CD4-positive, alpha-beta T cell treated with Interleukin-15 for 4 hours (primary cell): ENCODE measurements around the gene CYFIP1.
A peak's percentile ranks its signal among the peaks of the same experiment; 100 is the strongest.

Experiments used
- DNase-seq: peaks from one replicate; pipeline ENCODE4 v3.0.0-alpha.2; 2020; ENCODE audit warnings: low spot score

The CYFIP1 gene

GRCh38 chr15:22890296-22890695, 89.9 kb downstream of the CYFIP1 start:
- DNase-seq: no peak

GRCh38 chr15:22889146-22889818, 90.9 kb downstream of the CYFIP1 start:
- no peak for DNase-seq

GRCh38 chr15:22888120-22888859, 91.9 kb downstream of the CYFIP1 start:
- DNase-seq: no peak

GRCh38 chr15:22887157-22887951, 92.8 kb downstream of the CYFIP1 start:
- no peak for DNase-seq

GRCh38 chr15:22885120-22885519, 95.0 kb downstream of the CYFIP1 start:
- DNase-seq: no peak

- peak; percentile 5 for DNase-seq
Measured at GRCh38 chr15:22884344-22884743, 95.8 kb downstream of the CYFIP1 start.

GRCh38 chr15:22883196-22883595, 97.0 kb downstream of the CYFIP1 start:
- DNase-seq: no peak

- no peak for DNase-seq
Measured at GRCh38 chr15:22881739-22882440, 98.3 kb downstream of the CYFIP1 start.

- DNase-seq: no peak
Measured at GRCh38 chr15:22880981-22881738, 99.0 kb downstream of the CYFIP1 start.

GRCh38 chr15:22880068-22880980, 99.8 kb downstream of the CYFIP1 start:
- DNase-seq: no peak

GRCh38 chr15:22878103-22878502, 102.1 kb downstream of the CYFIP1 start:
- no peak for DNase-seq

- no peak for DNase-seq
Measured at GRCh38 chr15:22877607-22878006, 102.6 kb downstream of the CYFIP1 start.

- DNase-seq: no peak
Measured at GRCh38 chr15:22877117-22877516, 103.1 kb downstream of the CYFIP1 start.

GRCh38 chr15:22874966-22875365, 105.2 kb downstream of the CYFIP1 start:
- no peak for DNase-seq

GRCh38 chr15:22874256-22874655, 105.9 kb downstream of the CYFIP1 start:
- DNase-seq: no peak

- no peak for DNase-seq
Measured at GRCh38 chr15:22873841-22874240, 106.3 kb downstream of the CYFIP1 start.

- DNase-seq: no peak
Measured at GRCh38 chr15:22872936-22873701, 107.0 kb downstream of the CYFIP1 start.

GRCh38 chr15:22871481-22872086, 108.6 kb downstream of the CYFIP1 start:
- no peak for DNase-seq

GRCh38 chr15:22870865-22871264, 109.3 kb downstream of the CYFIP1 start:
- DNase-seq: no peak
